M059J (cell line): Measurements from ENCODE around the gene ITGB1. TPM values are rescaled to one million over a fixed set of nuclear protein-coding genes. Genes with fewer than 3 reads are reported as not detected.
A peak's percentile ranks its signal among the peaks of the same experiment; 100 is the strongest.
"Not testable (repeated sequence)": the region's sequence is repeated elsewhere in the genome, so short reads cannot be mapped to it uniquely, and the experiment has no call there.

Source experiments
- DNase-seq: peaks from one replicate; pipeline ENCODE4 v3.0.0-alpha.2; 2012; ENCODE audit warnings: low read depth
- total RNA-seq: library from RNA; depleted of rRNA; stranded (reverse); fragments of >200 nt; shearing (Covaris generic); gene quantifications from 2 replicates; pipeline ENCODE4 v1.2.3, GENCODE V29; 2014; rRNA removed

ITGB1 gene
- total RNA-seq = 855 and 1,449 TPM in 2 replicates

DNA sequence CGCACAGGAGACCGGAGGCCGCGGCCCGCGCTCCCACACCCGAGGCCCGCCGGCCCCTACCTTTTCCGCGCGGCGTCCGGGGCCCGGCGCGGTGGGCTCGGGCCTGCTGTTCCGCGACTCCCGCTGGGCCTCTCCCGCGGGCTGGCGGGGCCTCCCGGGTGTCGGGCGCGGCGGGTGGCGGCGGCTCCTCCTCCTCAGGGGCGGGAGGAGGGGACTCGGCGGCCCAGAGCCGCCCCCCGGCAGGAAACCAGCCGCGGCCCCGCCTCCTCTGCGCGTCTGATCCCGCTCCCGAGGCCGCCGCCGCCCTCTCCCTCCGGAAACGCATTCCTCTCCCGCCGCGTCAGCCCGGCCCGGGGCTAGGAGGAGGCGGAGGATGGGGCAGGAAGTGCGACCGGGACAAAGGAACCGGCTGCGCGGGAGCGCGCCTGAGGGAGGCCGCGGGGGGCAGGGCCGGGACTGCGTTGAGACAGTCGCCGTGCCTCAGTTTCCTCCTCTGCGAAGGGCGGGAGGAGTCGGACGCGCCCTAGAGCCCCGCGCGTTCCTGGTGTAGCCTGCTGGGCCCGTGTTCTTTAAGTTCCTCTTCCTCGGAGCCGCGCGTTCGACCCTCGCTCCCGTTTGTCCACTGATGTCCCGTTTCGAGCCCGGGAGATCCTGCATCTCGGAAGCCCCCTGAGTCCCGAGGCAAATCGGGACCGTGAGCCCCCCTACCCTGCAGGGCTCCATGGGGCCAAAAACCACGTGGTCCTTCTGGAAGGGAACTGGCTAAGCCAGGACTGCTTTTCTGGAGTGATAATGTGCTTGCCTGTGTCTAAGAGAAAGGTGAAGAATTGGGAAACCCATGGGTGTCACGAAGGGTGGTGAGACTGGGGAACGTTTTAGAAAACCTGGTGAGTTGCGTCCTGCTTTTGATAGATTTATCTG, at the start of gene ITGB1:
Gene ITGB1 (minus strand): TSS at position 146 of the 921 bp plus-strand sequence. CDS start 22,672 bp downstream, outside the sequence.
- peak; percentile 90 for DNase-seq

- peak; percentile 13 for DNase-seq
These were observed 48.4 kb upstream of the ITGB1 start for GRCh38 chr10:33006342-33006887.

DNA sequence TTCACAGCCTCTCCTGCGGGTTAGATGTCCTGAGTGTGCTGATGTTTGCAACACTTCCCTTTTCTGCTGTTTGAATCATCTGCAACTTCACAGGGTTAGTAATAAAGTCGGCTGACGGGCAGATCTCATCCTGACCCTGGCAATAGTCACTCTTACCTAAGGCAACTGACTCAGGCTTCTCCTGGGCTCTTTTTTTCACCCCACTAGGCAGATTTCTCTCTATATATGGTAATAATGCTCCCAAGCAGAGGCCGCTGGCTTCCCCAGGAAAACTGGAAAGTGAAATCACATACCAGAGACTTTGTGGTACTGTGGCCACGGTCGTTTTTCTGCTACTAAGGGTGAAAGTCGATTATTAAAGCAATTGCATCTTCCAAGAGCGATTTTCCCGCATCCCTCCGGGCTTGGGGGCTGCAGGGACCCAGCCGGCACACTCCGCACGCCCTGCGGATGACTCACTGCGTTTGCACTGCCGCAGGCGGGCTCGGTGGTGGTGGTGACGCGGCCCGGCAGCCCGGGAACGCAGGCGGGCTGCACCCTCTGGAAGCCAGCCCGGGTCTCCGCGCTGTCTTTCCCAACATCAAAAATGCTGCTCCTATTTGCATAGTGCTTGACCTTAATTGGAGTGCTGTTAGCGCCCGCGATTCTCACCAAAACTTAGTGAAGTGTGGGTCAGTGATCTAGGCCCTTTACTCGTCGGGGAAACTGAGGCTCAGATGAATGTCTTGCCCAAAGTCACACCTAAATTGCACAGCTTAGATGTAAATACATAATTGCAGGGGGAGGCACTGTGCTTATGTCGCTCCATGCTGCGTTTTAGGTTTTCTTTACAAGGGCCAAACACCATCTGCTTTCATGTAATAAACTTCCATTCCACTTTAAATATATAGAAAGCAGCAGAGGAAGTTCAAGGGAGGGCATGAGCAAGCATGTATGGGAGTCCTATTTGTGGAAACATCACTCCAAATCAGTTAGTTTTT, 47.6 kb upstream of the ITGB1 start:
- peak; percentile 92 for DNase-seq

GRCh38 chr10:33001908-33002492, 44.0 kb upstream of the ITGB1 start:
- DNase-seq = no peak

GRCh38 chr10:32998060-32998581, 40.1 kb upstream of the ITGB1 start:
- DNase-seq = not testable (repeated sequence)

GRCh38 chr10:32995751-32996150, 37.7 kb upstream of the ITGB1 start:
- no peak for DNase-seq

DNA sequence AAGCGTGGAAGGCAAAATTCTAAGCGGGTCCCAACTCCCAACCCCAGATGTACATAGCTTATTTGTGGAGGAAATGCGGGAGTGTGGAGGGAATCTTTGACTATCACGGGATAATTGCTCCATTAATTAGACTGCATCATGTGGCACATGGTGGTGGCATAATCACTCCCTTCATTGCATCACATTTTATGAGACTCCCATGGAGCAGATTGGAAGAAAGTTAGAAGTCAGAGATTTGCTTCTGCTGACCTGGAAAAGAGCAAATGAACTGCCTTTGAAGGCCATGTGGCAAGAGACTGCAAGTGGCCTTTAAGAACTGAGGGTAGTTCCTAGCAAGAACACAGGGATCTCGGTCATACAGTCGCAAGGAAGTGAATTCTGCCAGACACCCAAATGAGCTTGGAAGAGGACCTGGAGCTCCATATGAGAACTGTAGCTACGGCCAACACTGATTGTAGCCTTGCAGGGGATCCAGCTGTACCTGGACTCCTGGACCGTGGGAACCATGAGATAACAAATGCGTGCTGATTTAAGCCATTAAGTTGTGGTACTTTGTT, 37.1 kb upstream of the ITGB1 start:
- no peak for DNase-seq

DNA sequence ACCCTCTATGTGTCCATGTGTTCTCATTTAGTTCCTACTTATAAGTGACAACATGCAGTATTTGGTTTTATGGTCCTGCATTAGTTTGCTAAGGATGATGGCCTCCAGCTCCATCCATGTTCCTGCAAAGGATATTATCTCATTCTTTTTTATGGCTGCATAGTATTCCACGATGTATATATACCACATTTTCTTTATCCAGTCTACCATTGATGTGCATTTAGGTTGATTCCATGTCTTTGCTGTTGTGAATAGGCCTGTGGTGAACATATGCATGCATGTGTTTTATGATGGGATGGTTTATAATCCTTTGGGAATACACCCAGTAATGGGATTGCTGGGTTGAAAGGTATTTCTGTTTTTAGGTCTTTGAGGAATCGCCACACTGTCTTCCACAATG, 36.6 kb upstream of the ITGB1 start:
- not testable (repeated sequence) for DNase-seq

DNA sequence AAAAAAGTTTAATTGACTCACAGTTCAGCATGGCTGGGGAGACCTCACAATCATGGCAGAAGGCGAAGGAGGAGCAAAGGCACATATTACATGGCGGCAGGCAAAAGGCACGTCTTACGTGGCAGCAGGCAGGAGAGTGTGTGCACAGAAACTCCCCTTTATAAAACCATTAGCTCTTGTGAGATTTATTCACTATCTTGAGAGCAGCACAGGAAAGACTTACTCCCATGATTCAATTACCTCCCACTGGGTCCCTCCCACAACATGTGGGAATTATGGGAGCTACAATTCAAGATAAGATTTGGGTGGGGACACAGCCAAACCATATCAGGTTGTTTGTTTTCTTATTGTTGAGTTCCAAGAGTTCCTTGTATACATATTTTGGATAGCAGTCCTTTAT, 34.3 kb upstream of the ITGB1 start:
- not testable (repeated sequence) for DNase-seq

- DNase-seq = no peak
These were observed 32.8 kb upstream of the ITGB1 start for GRCh38 chr10:32990811-32991210.

DNA sequence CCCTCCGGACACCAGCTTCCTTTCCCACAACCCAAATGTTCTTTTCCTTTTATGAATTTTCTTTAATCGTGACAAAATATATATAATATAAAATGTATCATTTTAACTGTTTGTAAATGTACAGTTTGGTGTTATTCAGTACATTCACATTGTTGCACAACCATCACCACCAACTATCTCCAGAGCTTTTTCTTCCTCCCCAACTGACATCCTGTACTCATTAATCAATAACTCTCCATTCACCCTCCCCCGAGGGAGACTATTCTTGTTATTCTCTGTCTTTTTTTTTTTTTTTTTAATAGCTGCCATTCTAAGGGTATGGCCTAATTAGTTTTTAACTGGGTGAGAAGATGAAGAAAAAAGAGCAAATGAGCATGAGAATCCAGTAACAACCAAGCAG, 30.6 kb upstream of the ITGB1 start:
- no peak for DNase-seq

- DNase-seq = no peak
These were observed 29.1 kb upstream of the ITGB1 start for GRCh38 chr10:32987172-32987571.

DNA sequence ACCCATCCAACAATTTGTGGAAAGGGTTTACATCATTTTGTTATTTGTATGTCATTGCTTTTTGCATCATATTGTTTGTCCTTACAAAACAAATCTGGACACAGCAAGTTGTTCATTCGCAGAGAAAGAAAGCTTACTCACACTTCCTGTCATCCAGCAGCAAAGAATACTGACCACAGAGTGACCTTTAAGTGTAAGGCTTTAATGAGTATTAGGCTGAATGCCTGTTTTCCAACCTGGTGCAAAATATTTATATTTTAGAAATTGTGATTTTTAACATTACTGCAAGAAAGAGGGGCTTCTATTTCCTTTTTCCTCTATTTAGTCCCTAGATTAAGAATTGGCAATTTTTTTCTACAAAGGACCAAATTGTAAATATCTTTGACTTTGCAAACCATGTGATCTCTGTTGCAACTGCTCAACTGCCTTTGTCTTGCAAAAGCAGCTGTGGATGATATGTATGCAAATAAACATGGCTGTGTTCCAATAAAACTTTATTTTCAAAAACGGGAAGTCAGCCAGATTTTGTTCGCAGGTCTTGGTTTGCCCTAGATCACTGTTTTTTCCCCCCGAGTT, 27.8 kb upstream of the ITGB1 start:
- DNase-seq = peak; percentile 82

- DNase-seq = no peak
These were observed 27.3 kb upstream of the ITGB1 start for GRCh38 chr10:32985341-32985764.

- DNase-seq = no peak
These were observed 26.1 kb upstream of the ITGB1 start for GRCh38 chr10:32984003-32984600.

DNA sequence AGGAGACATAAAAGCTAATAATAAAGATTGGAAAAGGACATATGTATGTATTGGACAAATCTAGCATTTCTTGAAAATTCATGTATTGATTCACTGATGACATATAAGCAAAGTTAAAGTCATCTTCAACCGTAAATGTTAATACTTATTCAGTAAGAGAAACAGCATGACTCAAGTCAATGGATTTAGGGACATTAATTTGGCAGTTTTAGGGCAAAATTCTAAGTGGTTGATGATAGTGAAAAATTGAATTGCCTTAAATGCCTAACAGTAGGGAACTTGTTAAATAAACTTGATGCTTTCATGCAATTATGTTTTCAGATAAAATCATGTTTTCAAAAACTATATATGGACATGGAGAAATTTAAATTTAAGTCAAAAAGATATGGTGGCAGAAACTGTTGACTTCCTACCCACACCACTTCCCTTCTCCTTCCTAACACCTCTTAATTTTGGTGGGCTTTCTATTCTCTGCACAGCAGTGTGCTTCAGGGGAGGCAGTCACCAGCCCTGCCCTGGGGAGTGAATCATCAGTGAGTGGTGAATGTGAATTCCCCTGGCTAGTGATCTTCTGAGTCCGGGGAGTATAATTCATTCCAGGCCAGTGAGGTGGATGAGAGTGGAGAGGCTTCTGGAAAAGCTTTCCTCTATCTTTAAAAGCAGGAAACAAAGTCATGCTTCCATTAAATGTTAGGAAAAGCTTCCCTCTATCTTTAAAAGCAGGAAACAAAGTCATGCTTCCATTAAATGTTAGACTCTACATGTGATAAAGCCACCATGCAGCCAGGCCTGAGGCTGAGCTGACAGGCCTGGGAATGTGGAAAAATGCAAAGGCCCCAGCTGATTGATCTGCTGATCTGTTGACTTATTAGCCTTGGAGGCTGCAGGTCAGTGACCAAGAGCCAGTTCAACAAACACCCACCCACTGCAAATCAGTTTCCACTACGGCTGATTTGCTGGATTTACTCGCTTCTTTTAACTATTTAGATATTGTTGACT, 25.2 kb upstream of the ITGB1 start:
- DNase-seq = peak; percentile 90

- DNase-seq = peak; percentile 85
These were observed 24.3 kb upstream of the ITGB1 start for GRCh38 chr10:32982293-32982709.

GRCh38 chr10:32981760-32982159, 23.7 kb upstream of the ITGB1 start:
- DNase-seq = peak; percentile 64
